Esophagus muscularis mucosa (tissue), 4 donors: ENCODE data around the gene ZNF532.

ENCODE experiments used
- CTCF ChIP-seq, 3 experiments: fragments of 200-600 bp in 2 of 3; fragments of 450-650 bp in 1 of 3; sonication (generic) in 2 of 3; IDR thresholded peaks; one replicate each; pipeline ENCODE4 v1.5.1; 2017 to 2019; ENCODE audit warnings: antibody characterized with exemption in 3 of 3, mild to moderate bottlenecking in 2 of 3, moderate library complexity in 1 of 3
- EP300 ChIP-seq: sonication (generic); formaldehyde crosslinking; IDR thresholded peaks from one replicate; pipeline ENCODE4 v1.6.1; 2017; ENCODE audit warnings: antibody characterized with exemption
- POLR2A ChIP-seq: fragments of 450-650 bp; IDR thresholded peaks from one replicate; pipeline ENCODE4 v1.6.1; 2017; ENCODE audit warnings: antibody characterized with exemption, moderate library complexity, mild to moderate bottlenecking, low read depth

GRCh38 chr18:58831606-58832005 is 33.1 kb upstream of the ZNF532 start:
- TF ChIP-seq CTCF (IDR thresholded peaks at IDR 0.05), result no peak
- TF ChIP-seq EP300, result no peak
- no peak for TF ChIP-seq POLR2A
